ENCODE results near the gene ZNF320. TPM values are rescaled to one million over a fixed set of nuclear protein-coding genes. Genes with fewer than 3 reads are reported as not detected.
"Not testable (repeated sequence)": the region's sequence is repeated elsewhere in the genome, so short reads cannot be mapped to it uniquely, and the experiment has no call there.

ZNF320 gene
- total and polyA plus RNA-seq, 2 experiments from 2014 or later: 13.6 to 32.3 TPM

GRCh38 chr19:52872996-52873395 lies 24.4 kb downstream of the ZNF320 start:
- ATAC-seq; H3K4me1 ChIP-seq (ENCODE audit: insufficient read depth); H3K27me3 ChIP-seq (ENCODE audit: insufficient read depth); H3K4me1 Mint-ChIP-seq; H3K4me3 Mint-ChIP-seq; H3K36me3 Mint-ChIP-seq (ENCODE audit: low read depth); H3K9me3 Mint-ChIP-seq; H3K27ac Mint-ChIP-seq; H3K4me3 ChIP-seq; H3K79me2 ChIP-seq (replicated peaks; ENCODE audit: insufficient read depth); H2AFZ ChIP-seq; H3K27ac ChIP-seq (ENCODE audit: low read depth); H4K20me1 ChIP-seq (replicated peaks; ENCODE audit: insufficient read depth); H3K9me2 ChIP-seq (ENCODE audit: insufficient read depth); H3K27me3 Mint-ChIP-seq (ENCODE audit: insufficient read depth, low read depth, poor library complexity); H3K4me2 ChIP-seq; DNase-seq (ENCODE audit: low spot score); H3F3A ChIP-seq (replicated peaks; ENCODE audit: low read depth); H3K36me3 ChIP-seq (ENCODE audit: insufficient read depth): not testable (repeated sequence)

GRCh38 chr19:52871466-52871865 lies 26.0 kb downstream of the ZNF320 start:
- no peak for ATAC-seq
- no peak overlapping the region for H3K27ac ChIP-seq (ENCODE audit: low read depth)
- no peaks in the 10 kb centered on the region for H3K27me3 Mint-ChIP-seq (ENCODE audit: insufficient read depth, low read depth, poor library complexity)
- H3K4me1 ChIP-seq (ENCODE audit: insufficient read depth): no peaks in the 10 kb centered on the region
- H3F3A ChIP-seq (replicated peaks; ENCODE audit: low read depth): no peaks in the 10 kb centered on the region
- H3K4me1 Mint-ChIP-seq: 0 out of 3 replicates have a peak, but pooled peaks cover 2% of the 10 kb centered on the region
- H3K36me3 ChIP-seq (ENCODE audit: insufficient read depth): no peaks in the 10 kb centered on the region
- H3K79me2 ChIP-seq (replicated peaks; ENCODE audit: insufficient read depth): no peaks in the 10 kb centered on the region
- no peak overlapping the region for H3K4me3 Mint-ChIP-seq
- no peak for DNase-seq (ENCODE audit: low spot score)
- no peak overlapping the region for H2AFZ ChIP-seq
- H3K9me2 ChIP-seq (ENCODE audit: insufficient read depth): no peaks in the 10 kb centered on the region
- peaks cover 4% of the 10 kb centered on the region; the same call in 1 of the 3 replicates for H3K36me3 Mint-ChIP-seq (ENCODE audit: low read depth)
- no peaks in the 10 kb centered on the region for H3K9me3 Mint-ChIP-seq
- H3K4me2 ChIP-seq: no peak overlapping the region
- H3K27me3 ChIP-seq (ENCODE audit: insufficient read depth): no peaks in the 10 kb centered on the region
- no peak overlapping the region for H3K27ac Mint-ChIP-seq
- no peak overlapping the region for H3K4me3 ChIP-seq
- peaks cover 4% of the 10 kb centered on the region for H4K20me1 ChIP-seq (replicated peaks; ENCODE audit: insufficient read depth)
- TF ChIP-seq POLR2AphosphoS5 (IDR thresholded peaks at IDR 0.05; ENCODE audit: low read depth): no peak
- TF ChIP-seq ZNF114 (CRISPR knock-in tag; IDR thresholded peaks at IDR 0.05): no peak
- no peak for TF ChIP-seq EZH2phosphoT487 (IDR thresholded peaks at IDR 0.05; ENCODE audit: unreplicated experiment)
- TF ChIP-seq JUNB (IDR thresholded peaks at IDR 0.05; ENCODE audit: unreplicated experiment): no peak
- TF ChIP-seq ETS1 (IDR thresholded peaks at IDR 0.05): no peak
- TF ChIP-seq CTCF (conservative IDR thresholded peaks at IDR 0.05; ENCODE audit: low read depth in 2 of 2): no peak
- no peak for TF ChIP-seq REST (IDR thresholded peaks at IDR 0.05; ENCODE audit: unreplicated experiment)
- TF ChIP-seq NANOG (IDR thresholded peaks at IDR 0.05; ENCODE audit: borderline replicate concordance): no peak
- TF ChIP-seq EZH2 (IDR thresholded peaks at IDR 0.05; ENCODE audit: low read depth, unreplicated experiment): no peak
- TF ChIP-seq CREB1 (CRISPR knock-in tag; IDR thresholded peaks at IDR 0.05; ENCODE audit: low read depth): no peak

All from GM23338 (cell line).